Stimulated activated CD4-positive, alpha-beta T cell treated with anti-CD3 and anti-CD28 coated beads, Interleukin-12 subunit alpha, Interleukin-12 subunit beta, amount 100 ng/mL, for 48 hours (primary cell): ENCODE results near the gene HEATR9.

Experiments used
- DNase-seq, 3 donors: peaks; one replicate each; pipeline ENCODE4 v3.0.0-alpha.2; 2020; ENCODE audit warnings: low read depth in 2 of 3, low spot score in 1 of 3

The HEATR9 gene

GRCh38 chr17:35894206-35894605 lies 25.5 kb upstream of the HEATR9 start:
- DNase-seq = no peak

GRCh38 chr17:35893751-35894150 lies 25.1 kb upstream of the HEATR9 start:
- DNase-seq = no peak

GRCh38 chr17:35892091-35893035 lies 23.7 kb upstream of the HEATR9 start:
- DNase-seq = peak in 2 of 3 donors; percentile 54

- DNase-seq = no peak
Observed at GRCh38 chr17:35891269-35891668, 22.6 kb upstream of the HEATR9 start.

DNA sequence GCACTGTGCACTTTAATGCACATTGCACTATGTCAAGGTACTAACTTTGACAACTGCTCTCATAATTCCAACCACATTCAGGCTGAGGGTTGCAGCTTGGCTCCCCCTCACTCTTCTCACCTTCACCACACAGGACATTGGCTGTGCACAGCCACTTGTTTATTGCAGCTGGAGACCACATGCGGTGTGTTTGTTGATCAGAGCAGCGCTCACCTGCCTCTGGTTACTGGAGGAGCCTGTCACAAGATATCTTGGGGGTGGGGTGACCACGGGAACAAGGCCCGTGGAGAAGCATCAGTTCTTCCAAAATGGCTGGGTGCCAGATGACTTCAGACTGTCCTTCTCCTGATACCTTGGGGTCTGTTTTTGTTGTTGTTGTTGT lies 22.1 kb upstream of the HEATR9 start:
- DNase-seq = no peak

GRCh38 chr17:35889818-35890773 lies 21.4 kb upstream of the HEATR9 start:
- DNase-seq = no peak

GRCh38 chr17:35889241-35889640 lies 20.6 kb upstream of the HEATR9 start:
- no peak for DNase-seq

- peak in 1 of 3 donors; percentile 35 for DNase-seq
Observed at GRCh38 chr17:35879773-35880654, 11.3 kb upstream of the HEATR9 start, which contains the start of gene CCL5. TSS of gene CCL5 (minus strand) at chr17:35880360.

GRCh38 chr17:35878361-35878760 lies 9.7 kb upstream of the HEATR9 start:
- no peak for DNase-seq

- DNase-seq = no peak
Observed at GRCh38 chr17:35877345-35878029, 8.8 kb upstream of the HEATR9 start.

DNA sequence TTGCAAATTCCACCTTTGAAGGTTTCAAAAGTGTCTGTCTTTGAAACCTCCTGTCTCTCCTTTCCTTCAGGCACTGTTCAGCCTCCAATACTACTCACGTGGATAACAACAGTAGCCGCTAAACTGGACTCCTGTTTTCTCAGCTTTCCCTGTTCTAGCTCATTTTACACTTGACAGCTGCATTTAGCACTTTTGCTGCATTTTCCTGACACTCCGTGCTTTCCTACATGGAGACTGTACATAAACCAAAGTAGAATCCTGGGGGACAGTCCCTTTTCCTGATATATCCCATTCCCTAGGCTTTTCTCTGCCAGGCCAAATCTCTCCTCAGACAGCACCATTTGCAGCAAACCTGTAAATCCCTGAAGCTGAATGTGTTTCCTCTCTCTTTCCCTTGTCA lies 7.8 kb upstream of the HEATR9 start:
- DNase-seq = no peak

DNA sequence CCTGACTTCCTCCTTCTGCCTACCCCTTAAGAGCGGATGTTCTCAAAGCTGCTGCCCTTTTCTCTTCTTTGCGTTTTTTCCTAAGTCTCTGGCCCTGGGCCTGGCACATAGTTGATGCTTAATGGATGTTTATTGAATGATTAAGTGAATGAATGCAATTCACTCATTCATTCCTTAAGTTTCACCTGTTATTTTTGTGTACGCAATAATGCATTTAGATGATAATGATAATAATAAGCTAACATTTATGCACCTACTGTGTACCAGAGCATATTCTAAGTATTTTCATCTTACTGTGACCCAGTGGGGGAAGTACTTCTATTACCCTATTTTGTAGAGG lies 7.1 kb upstream of the HEATR9 start:
- DNase-seq = no peak

DNA sequence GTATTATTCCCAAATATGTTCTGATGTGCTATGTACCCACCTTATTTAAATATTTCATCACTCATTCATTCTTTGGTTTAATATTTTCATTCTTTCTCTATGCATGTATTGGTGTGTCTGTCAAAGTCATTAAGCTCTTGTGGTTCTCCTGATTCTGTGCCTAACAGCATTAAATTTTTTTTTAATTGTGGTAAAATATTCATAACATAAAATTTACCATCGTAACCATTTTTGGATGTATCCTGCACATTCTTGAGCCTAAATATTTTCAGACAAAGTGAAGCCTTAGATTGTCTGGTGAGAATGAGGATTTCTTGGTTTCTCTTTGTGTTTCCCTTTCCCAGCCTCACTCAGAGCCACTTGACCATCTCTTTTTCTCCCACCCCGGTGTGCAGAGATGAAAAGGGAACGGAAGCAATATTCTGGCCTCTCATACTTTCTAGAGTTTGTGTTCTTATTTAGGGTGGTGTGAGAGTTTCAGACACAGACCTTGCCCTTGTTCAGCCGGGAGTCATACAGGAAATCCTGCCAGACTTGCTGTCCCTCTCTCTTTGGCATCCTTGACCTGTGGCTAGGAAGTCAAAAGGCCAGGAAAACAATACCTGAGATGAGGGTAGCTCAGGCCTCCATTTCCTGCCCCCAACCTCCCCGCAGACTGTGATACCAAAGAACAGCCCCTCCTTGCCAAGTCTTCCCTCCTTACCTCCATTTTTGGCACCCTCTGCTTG lies 6.5 kb upstream of the HEATR9 start:
- no peak for DNase-seq

GRCh38 chr17:35872196-35872980 lies 3.7 kb upstream of the HEATR9 start:
- no peak for DNase-seq

GRCh38 chr17:35870906-35871819 lies 2.5 kb upstream of the HEATR9 start:
- no peak for DNase-seq

- DNase-seq = no peak
Observed at GRCh38 chr17:35867574-35867973, 1.1 kb downstream of the HEATR9 start.

GRCh38 chr17:35866341-35866950 lies 2.2 kb downstream of the HEATR9 start:
- DNase-seq = no peak
